Measurements from ENCODE around the gene LRP8.

- no peak for TF ChIP-seq CTCF (IDR thresholded peaks at IDR 0.05)
- no peak for TF ChIP-seq POLR2A (IDR thresholded peaks at IDR 0.05)
- TF ChIP-seq POLR2AphosphoS5 (IDR thresholded peaks at IDR 0.05): no peak
- no peak for TF ChIP-seq EP300 (IDR thresholded peaks at IDR 0.05)
Measured at GRCh38 chr1:53352561-53352960, 24.7 kb upstream of the LRP8 start.

Data from stomach (tissue), 4 donors.